NT2/D1 (cell line): ENCODE measurements around the gene ADCY7.

ENCODE experiments used
- DNase-seq: peaks from one replicate; pipeline ENCODE4 v3.0.0-alpha.2; 2011; ENCODE audit warnings: low read depth, low spot score
- H3K27me3 ChIP-seq: 2 replicates; pipeline ENCODE4 v1.6.0; 2011; ENCODE audit warnings: mild to moderate bottlenecking; ENCODE audit not compliant: insufficient read length, insufficient read depth
- H3K36me3 ChIP-seq: 2 replicates; pipeline ENCODE4 v1.6.1; 2011; ENCODE audit warnings: mild to moderate bottlenecking, low read length, mixed read lengths; ENCODE audit not compliant: insufficient read depth, insufficient read length
- H3K4me1 ChIP-seq: 2 replicates; pipeline ENCODE4 v1.5.1; 2011; ENCODE audit not compliant: insufficient read depth, insufficient read length
- H3K4me3 ChIP-seq: 2 replicates; pipeline ENCODE4 v1.5.1; 2011; ENCODE audit warnings: low read depth; ENCODE audit not compliant: insufficient read length
- H3K9ac ChIP-seq: 2 replicates; pipeline ENCODE4 v1.6.0; 2011; ENCODE audit warnings: low read depth; ENCODE audit not compliant: insufficient read length
- H3K9me3 ChIP-seq: 2 replicates; pipeline ENCODE4 v1.5.1; 2011; ENCODE audit warnings: mild to moderate bottlenecking, low read length; ENCODE audit not compliant: insufficient read depth
- SUZ12 ChIP-seq: IDR thresholded peaks from 2 replicates; pipeline ENCODE4 v1.6.1; 2011; ENCODE audit not compliant: insufficient read length, insufficient read depth; ENCODE audit errors: extremely low read depth
- YY1 ChIP-seq: IDR thresholded peaks from 2 replicates; pipeline ENCODE4 v1.6.1; 2011; ENCODE audit not compliant: insufficient read length, insufficient read depth
- ZNF274 ChIP-seq: IDR thresholded peaks from 2 replicates; pipeline ENCODE4 v1.6.1; 2011; ENCODE audit warnings: mild to moderate bottlenecking, low read depth, low read length

Gene ADCY7

DNA sequence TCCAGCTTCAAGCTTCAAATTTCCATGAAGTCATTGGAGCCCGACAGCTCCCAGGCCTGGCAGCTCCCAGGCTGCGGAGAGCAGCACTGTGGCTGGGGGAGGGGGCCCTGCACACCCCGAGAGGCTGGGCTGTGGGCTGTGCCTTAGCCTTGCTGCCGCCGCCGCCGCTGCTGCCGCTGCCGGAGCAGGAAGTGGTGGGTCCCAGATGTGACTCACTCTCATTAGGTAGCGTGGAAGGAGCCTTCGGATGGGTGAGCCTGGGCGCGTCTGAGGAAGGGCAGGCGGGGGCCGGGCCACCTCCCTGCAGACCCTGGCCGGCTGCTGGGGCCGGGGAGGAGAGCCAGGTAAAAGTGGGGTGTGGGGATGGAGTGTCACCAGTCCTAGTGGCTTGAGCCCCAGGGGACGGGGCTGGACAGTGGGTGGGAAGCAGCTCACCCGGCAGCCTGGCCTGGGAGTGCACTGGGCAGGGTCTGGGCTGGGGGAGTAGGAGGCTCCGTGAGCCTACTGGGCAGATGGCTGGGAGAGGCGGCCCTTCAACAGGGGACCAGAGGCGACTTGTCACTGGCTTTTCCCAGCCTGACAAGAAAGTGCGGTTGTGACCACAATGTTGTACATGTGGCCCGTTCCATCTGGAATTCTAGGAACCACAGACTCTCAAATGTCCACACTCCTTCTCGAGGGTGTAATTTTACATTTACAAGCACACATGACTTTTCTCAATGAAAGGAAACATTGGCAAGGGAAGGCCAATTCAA lies at the start of gene ADCY7:
ADCY7 (plus strand) TSS at position 215 of the 755 bp plus-strand sequence. CDS start 21,629 bp downstream, outside the sequence.
- peaks cover 16% of the 10 kb centered on the region for H3K36me3 ChIP-seq
- no peak for TF ChIP-seq ZNF274
- TF ChIP-seq YY1: no peak
- no peak for TF ChIP-seq SUZ12
- peaks cover 15% of the 10 kb centered on the region for H3K4me1 ChIP-seq
- H3K9me3 ChIP-seq: no peaks in the 10 kb centered on the region
- DNase-seq: peak; percentile 47
- no peaks in the 10 kb centered on the region for H3K27me3 ChIP-seq
- no peak within 1 kb of the TSS for H3K4me3 ChIP-seq
- H3K9ac ChIP-seq: peak within 1 kb of the TSS; percentile 71

DNA sequence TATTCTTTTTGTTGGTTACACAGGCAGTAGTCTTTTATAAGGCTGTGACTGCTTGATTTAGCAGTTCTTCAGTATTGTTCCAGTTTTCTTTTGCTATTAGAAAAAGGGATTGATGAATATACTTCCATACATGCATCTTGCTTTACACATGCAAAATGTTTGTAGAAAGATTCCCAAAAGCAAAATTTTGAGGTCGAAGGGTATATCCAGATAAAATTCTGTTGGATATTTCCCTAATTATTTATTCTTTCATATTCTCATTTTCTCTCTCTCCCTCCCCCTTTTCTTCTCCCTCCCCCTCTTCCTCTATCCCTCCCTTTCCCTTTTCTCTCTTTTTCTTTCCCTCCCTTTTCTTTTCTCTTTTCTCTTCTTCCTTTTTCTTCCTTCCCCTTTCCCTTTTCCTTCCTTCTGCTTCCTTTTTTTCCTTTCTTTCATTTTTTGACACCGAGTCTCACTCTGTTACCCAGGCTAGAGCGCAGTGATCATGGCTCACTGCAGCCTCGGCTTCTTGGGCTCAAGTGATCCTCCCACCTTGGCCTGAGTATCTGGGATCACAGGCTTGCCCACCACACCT lies 46.9 kb upstream of the ADCY7 start:
- H3K4me3 ChIP-seq: no peak overlapping the region
- peaks cover 58% of the 10 kb centered on the region for H3K36me3 ChIP-seq
- no peak overlapping the region for H3K9ac ChIP-seq
- TF ChIP-seq ZNF274 (no peak), YY1 (no peak), SUZ12 (no peak)
- no peaks in the 10 kb centered on the region for H3K4me1 ChIP-seq
- DNase-seq: no peak
- no peaks in the 10 kb centered on the region for H3K9me3 ChIP-seq
- H3K27me3 ChIP-seq: no peaks in the 10 kb centered on the region

DNA sequence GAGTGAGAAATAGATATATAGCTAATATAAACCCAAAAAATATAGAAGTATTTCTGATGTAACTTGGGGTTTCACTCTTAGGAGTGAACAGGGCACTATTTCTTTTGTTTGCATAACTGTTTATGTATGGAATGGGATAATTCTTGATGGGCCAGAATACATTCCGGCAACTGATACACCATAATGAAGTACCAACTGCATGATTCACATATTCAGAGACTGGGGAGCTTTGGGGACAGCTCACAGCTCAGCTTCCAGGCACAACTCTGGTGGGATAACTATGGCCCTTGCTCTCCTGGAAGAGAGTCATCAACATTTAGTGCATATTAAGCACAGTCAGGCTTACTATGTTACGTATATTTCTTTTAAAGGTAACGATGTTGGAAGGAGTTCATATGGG lies 42.1 kb upstream of the ADCY7 start:
- H3K36me3 ChIP-seq: peaks cover 51% of the 10 kb centered on the region
- H3K4me1 ChIP-seq: no peaks in the 10 kb centered on the region
- no peak overlapping the region for H3K9ac ChIP-seq
- no peak overlapping the region for H3K4me3 ChIP-seq
- no peak for TF ChIP-seq SUZ12
- TF ChIP-seq YY1: no peak
- TF ChIP-seq ZNF274: no peak
- DNase-seq: no peak
- no peaks in the 10 kb centered on the region for H3K9me3 ChIP-seq
- no peaks in the 10 kb centered on the region for H3K27me3 ChIP-seq

DNA sequence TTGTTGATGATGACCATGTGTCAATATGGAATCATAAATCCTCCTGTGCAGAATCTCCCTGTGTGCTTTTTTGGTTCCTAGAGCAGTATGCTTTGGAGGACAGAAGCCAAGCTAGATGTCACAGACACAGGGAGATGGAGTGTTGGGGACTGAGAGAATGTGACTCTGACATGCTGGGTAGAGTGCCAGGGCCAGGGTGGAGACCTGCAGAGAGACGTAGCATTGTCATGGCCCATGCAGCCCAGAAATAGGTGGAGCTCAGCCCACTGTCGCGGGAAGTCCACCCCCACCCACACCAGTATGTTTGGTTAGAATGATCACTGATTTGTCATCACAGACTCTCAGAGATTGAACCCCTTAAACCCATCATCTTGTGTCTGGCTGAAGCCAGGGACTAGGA lies 39.2 kb upstream of the ADCY7 start:
- no peak for TF ChIP-seq SUZ12
- TF ChIP-seq YY1: no peak
- TF ChIP-seq ZNF274: no peak
- no peak for DNase-seq
- no peaks in the 10 kb centered on the region for H3K27me3 ChIP-seq
- H3K36me3 ChIP-seq: peaks cover 52% of the 10 kb centered on the region
- no peaks in the 10 kb centered on the region for H3K4me1 ChIP-seq
- H3K9me3 ChIP-seq: no peaks in the 10 kb centered on the region
- H3K9ac ChIP-seq: no peak overlapping the region
- no peak overlapping the region for H3K4me3 ChIP-seq

DNA sequence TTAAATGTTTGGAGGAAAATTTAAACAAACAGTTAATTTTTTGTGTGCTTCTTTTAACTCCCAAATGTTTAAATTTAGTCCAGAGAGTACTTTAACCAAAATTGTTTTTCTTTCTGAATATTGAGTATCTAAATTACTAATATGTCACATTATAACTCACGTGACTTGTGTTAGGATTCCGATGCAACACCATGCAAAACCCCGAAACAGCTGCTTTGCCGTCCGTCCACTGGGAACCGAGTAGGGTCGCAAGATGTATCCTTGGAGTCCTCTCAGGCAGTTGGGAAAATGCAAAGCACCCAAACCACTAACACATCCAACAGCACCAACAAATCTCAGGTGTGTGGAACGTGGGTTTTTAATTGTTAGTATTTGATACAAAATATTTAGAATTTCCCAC lies 38.7 kb upstream of the ADCY7 start:
- no peak for DNase-seq
- no peaks in the 10 kb centered on the region for H3K9me3 ChIP-seq
- H3K27me3 ChIP-seq: no peaks in the 10 kb centered on the region
- no peak overlapping the region for H3K4me3 ChIP-seq
- TF ChIP-seq ZNF274 (no peak), YY1 (no peak), SUZ12 (no peak)
- peaks cover 53% of the 10 kb centered on the region for H3K36me3 ChIP-seq
- H3K4me1 ChIP-seq: no peaks in the 10 kb centered on the region
- no peak overlapping the region for H3K9ac ChIP-seq

DNA sequence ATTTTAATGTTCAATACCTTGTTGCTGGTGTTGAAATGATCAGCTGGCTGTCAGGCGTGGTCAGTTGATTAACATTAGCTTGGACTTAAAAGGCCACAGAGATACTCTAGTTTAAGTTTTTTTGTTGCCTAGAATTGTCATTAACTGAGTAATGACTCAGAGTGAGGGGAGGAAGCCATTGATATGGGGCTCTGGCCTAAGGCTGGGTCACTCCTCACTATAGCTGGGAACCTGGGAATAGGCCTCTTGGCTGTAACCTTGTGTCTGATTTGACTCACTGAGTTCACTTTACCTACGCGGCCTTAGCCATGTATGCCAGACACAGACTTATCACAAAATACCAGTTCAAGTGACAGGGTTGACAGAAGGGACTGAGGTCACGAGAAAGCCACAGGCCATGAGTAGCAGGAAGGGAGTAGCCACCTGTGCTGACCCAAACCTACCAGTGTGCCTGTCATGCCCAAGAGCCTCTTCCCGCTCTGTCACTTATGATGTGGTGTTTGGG lies 37.9 kb upstream of the ADCY7 start:
- H3K36me3 ChIP-seq: peaks cover 46% of the 10 kb centered on the region
- no peak for TF ChIP-seq YY1
- TF ChIP-seq ZNF274: no peak
- TF ChIP-seq SUZ12: no peak
- no peaks in the 10 kb centered on the region for H3K9me3 ChIP-seq
- H3K4me1 ChIP-seq: no peaks in the 10 kb centered on the region
- H3K9ac ChIP-seq: no peak overlapping the region
- no peaks in the 10 kb centered on the region for H3K27me3 ChIP-seq
- DNase-seq: no peak
- H3K4me3 ChIP-seq: no peak overlapping the region

DNA sequence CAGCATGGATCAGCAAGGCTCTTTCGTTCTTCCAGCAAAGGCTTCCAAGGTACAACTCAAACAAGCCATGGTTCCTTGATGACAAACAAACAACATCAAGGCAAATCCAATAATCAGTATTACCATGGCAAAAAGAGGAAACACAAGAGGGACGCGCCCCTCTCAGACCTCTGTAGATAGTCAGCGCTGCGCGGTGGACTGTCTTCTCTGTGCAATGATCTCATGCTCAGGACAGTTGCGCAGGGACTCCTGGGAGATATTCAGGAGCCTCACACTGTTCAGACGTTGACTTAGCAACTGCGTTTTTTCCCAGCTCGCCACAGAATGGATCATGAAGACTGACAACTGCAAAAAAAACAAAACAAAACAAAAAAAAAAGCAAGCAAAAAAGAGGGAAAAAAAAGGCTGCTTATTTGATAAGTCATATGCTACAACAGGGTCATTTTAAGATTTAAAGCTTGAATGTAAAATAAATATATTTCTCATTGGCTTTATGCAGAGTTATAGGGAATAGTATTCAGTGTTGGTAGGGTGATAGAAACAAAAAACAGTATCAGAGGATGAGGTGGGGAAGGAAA lies 37.1 kb upstream of the ADCY7 start:
- no peaks in the 10 kb centered on the region for H3K27me3 ChIP-seq
- DNase-seq: no peak
- no peaks in the 10 kb centered on the region for H3K9me3 ChIP-seq
- no peak overlapping the region for H3K4me3 ChIP-seq
- H3K4me1 ChIP-seq: no peaks in the 10 kb centered on the region
- H3K36me3 ChIP-seq: peaks cover 42% of the 10 kb centered on the region
- no peak overlapping the region for H3K9ac ChIP-seq
- TF ChIP-seq SUZ12: no peak
- no peak for TF ChIP-seq YY1
- TF ChIP-seq ZNF274: no peak
